Muscle of arm (tissue), 14 donors: ENCODE measurements around the gene TAAR9. TPM values are rescaled to one million over a fixed set of nuclear protein-coding genes. Genes with fewer than 3 reads are reported as not detected.

Experiments used
- DNase-seq: peaks from one replicate; pipeline ENCODE4 v3.0.0-alpha.2; 2013
- long read RNA-seq, 11 donors: transcript quantifications; one replicate each; lab custom pipeline, GENCODE V29; 2026
- polyA plus RNA-seq, 12 donors: library from polyadenylated mRNA; unstranded; fragments of 120-200 nt; gene quantifications; one replicate each; pipeline ENCODE4 v1.2.1, GENCODE V29; 2013; ENCODE audit not compliant: insufficient read length in 12 of 12

The TAAR9 gene
- polyA plus RNA-seq: not detected
- long read RNA-seq, donor 1: 0 reads
- long read RNA-seq, donor 2: 0 reads
- long read RNA-seq, donor 3: 0 reads
- long read RNA-seq, donor 4: 0 reads
- long read RNA-seq, donor 5: 0 reads
- long read RNA-seq, donor 6: 0 reads
- long read RNA-seq, donor 7: 0 reads
- long read RNA-seq, donor 8: 0 reads
- long read RNA-seq, donor 9: 0 reads
- long read RNA-seq, donor 10: 0 reads
- long read RNA-seq, donor 11: 0 reads

GRCh38 chr6:132537977-132538376 is at the start of gene TAAR9:
TAAR9 (plus strand) TSS chr6:132538277; CDS start chr6:132538290, 13 bp downstream.
- no peak for DNase-seq

- no peak for DNase-seq
These were observed 48.7 kb upstream of the TAAR9 start for GRCh38 chr6:132489376-132489775.

- DNase-seq: peak; percentile 45
These were observed 48.1 kb upstream of the TAAR9 start for GRCh38 chr6:132490024-132490423.

GRCh38 chr6:132490478-132491204 is 47.4 kb upstream of the TAAR9 start:
- no peak for DNase-seq

GRCh38 chr6:132491303-132491702 is 46.8 kb upstream of the TAAR9 start:
- DNase-seq: no peak

GRCh38 chr6:132491881-132492280 is 46.2 kb upstream of the TAAR9 start:
- no peak for DNase-seq

GRCh38 chr6:132494954-132495353 is 43.1 kb upstream of the TAAR9 start:
- DNase-seq: no peak

- DNase-seq: no peak
These were observed 42.4 kb upstream of the TAAR9 start for GRCh38 chr6:132495604-132496079.

- DNase-seq: no peak
These were observed 41.4 kb upstream of the TAAR9 start for GRCh38 chr6:132496519-132497180.

GRCh38 chr6:132498638-132499037 is 39.4 kb upstream of the TAAR9 start:
- no peak for DNase-seq

GRCh38 chr6:132499757-132500156 is 38.3 kb upstream of the TAAR9 start:
- DNase-seq: no peak

- DNase-seq: no peak
These were observed 33.3 kb upstream of the TAAR9 start for GRCh38 chr6:132504757-132505156.

GRCh38 chr6:132505158-132505557 is 32.9 kb upstream of the TAAR9 start:
- DNase-seq: no peak

- no peak for DNase-seq
These were observed 31.6 kb upstream of the TAAR9 start for GRCh38 chr6:132506461-132506860.

- DNase-seq: no peak
These were observed 30.9 kb upstream of the TAAR9 start for GRCh38 chr6:132506869-132507808.

- no peak for DNase-seq
These were observed 26.8 kb upstream of the TAAR9 start for GRCh38 chr6:132511210-132511830.

GRCh38 chr6:132511831-132512220 is 26.3 kb upstream of the TAAR9 start:
- no peak for DNase-seq

- DNase-seq: no peak
These were observed 25.8 kb upstream of the TAAR9 start for GRCh38 chr6:132512342-132512637.

- peak; percentile 89 for DNase-seq
These were observed 25.1 kb upstream of the TAAR9 start, which contains the start of gene STX7 for GRCh38 chr6:132512638-132513632. STX7 (minus strand) TSS chr6:132513116; CDS start chr6:132503530, 9,586 bp downstream.
